ENCODE results near the gene TMEM156. TPM values are rescaled to one million over a fixed set of nuclear protein-coding genes. Genes with fewer than 3 reads are reported as not detected.
"Not testable (repeated sequence)": the region's sequence is repeated elsewhere in the genome, so short reads cannot be mapped to it uniquely, and the experiment has no call there.

TMEM156 gene
- total RNA-seq, 2 experiments from 2014 or later = 18.4 TPM

DNA sequence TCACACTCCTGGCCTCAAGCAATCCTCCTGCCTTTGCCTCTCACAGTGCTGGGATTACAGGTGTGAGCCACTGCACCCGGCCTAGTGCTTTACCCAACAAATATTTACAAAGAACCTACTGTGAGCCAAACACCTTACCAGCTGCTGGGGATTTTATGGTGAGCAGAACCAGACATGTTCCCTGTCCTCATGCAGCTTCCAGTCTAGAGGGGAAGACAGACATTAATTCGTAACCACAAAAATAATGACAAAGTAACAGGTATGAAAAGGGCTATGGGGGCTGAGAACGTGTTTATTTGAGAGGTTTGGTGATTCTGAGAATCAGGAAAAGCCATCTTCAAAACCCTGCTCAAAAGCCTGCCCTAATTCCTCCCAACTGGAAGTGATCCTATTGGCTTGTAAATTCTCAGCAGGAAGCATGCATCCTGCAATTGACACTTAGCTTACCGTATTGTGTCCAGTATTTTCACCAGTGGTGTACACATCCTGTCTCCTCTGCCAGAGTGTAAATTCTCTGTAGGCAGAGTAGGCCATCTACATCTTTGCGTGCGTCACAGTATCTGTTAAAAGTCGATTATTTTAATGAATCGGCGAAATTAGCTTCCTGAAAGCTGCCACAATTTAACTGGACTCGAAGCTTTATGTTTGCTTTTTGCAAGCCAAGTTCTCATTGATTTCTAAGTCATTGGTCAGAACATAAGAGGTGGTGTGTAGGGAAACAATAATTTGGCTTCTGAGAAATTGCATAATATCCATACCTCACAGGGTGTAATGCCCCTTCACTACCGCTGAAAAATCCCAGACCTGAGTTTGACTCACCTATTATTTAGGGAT, 67.0 kb downstream of the TMEM156 start:
- TF ChIP-seq, protein P1, sequence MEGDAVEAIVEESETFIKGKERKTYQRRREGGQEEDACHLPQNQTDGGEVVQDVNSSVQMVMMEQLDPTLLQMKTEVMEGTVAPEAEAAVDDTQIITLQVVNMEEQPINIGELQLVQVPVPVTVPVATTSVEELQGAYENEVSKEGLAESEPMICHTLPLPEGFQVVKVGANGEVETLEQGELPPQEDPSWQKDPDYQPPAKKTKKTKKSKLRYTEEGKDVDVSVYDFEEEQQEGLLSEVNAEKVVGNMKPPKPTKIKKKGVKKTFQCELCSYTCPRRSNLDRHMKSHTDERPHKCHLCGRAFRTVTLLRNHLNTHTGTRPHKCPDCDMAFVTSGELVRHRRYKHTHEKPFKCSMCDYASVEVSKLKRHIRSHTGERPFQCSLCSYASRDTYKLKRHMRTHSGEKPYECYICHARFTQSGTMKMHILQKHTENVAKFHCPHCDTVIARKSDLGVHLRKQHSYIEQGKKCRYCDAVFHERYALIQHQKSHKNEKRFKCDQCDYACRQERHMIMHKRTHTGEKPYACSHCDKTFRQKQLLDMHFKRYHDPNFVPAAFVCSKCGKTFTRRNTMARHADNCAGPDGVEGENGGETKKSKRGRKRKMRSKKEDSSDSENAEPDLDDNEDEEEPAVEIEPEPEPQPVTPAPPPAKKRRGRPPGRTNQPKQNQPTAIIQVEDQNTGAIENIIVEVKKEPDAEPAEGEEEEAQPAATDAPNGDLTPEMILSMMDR (IDR thresholded peaks at IDR 0.05) = no peak
- H3K9me3 ChIP-seq (ENCODE audit: control insufficient read depth in 1 of 2, insufficient read depth in 1 of 2, low read length in 2 of 2) = no peaks in the 10 kb centered on the region
- ChIA-PET POLR2A (interaction anchor here (0.9 kb wide), 1 partner anchor 20 kb away, joined by 3 read pairs; no protein-coding TSS in a partner anchor), CTCF (no interaction called here)
- no peak overlapping the region for H3K4me3 ChIP-seq (ENCODE audit: low read length)
- no peak overlapping the region for H3K27ac ChIP-seq (ENCODE audit: low read depth in 1 of 2, low read length in 2 of 2)
- DNase-seq (no peak), ATAC-seq (ENCODE audit: poor library complexity) (no peak)
- intact Hi-C loops (cut with DNase I, micrococcal nuclease) = no loop called here
- H3K36me3 ChIP-seq (ENCODE audit: insufficient read depth, low read length) = peaks cover 28% of the 10 kb centered on the region
- Mint-ChIP-seq H3K4me1 (ENCODE audit: low read depth) (peaks cover 7% of the 10 kb centered on the region), H3K27me3 (no peaks in the 10 kb centered on the region), H3K36me3 (ENCODE audit: low read depth) (peaks cover 46% of the 10 kb centered on the region), H3K27ac (peak overlapping the region; percentile 22), H3K4me3 (no peak overlapping the region), H3K9me3 (peaks cover 5% of the 10 kb centered on the region)
- H3K27me3 ChIP-seq (ENCODE audit: control insufficient read depth in 1 of 2, insufficient read depth in 2 of 2, low read length in 2 of 2) = no peaks in the 10 kb centered on the region
- no peaks in the 10 kb centered on the region for H3K4me1 ChIP-seq (ENCODE audit: insufficient read depth, low read length)

- H3K4me3 ChIP-seq (ENCODE audit: low read length); H3K9me3 ChIP-seq (ENCODE audit: control insufficient read depth in 1 of 2, insufficient read depth in 1 of 2, low read length in 2 of 2); H3K27ac ChIP-seq (ENCODE audit: low read depth in 1 of 2, low read length in 2 of 2); H3K27me3 ChIP-seq (ENCODE audit: control insufficient read depth in 1 of 2, insufficient read depth in 2 of 2, low read length in 2 of 2); H3K4me1 ChIP-seq (ENCODE audit: insufficient read depth, low read length); H3K4me3 Mint-ChIP-seq; H3K36me3 Mint-ChIP-seq (ENCODE audit: low read depth); H3K27me3 Mint-ChIP-seq; H3K9me3 Mint-ChIP-seq; H3K36me3 ChIP-seq (ENCODE audit: insufficient read depth, low read length); H3K27ac Mint-ChIP-seq; DNase-seq; ATAC-seq (ENCODE audit: poor library complexity); intact Hi-C loops (cut with DNase I, micrococcal nuclease); CTCF ChIA-PET: not testable (repeated sequence)
- POLR2A ChIA-PET = interaction anchor here (1.7 kb wide), 1 partner anchor 10 kb away, joined by 8 read pairs; no protein-coding TSS in a partner anchor
- peaks cover 17% of the 10 kb centered on the region for H3K4me1 Mint-ChIP-seq (ENCODE audit: low read depth)
These were observed 73.0 kb downstream of the TMEM156 start for GRCh38 chr4:38959248-38959647.

DNA sequence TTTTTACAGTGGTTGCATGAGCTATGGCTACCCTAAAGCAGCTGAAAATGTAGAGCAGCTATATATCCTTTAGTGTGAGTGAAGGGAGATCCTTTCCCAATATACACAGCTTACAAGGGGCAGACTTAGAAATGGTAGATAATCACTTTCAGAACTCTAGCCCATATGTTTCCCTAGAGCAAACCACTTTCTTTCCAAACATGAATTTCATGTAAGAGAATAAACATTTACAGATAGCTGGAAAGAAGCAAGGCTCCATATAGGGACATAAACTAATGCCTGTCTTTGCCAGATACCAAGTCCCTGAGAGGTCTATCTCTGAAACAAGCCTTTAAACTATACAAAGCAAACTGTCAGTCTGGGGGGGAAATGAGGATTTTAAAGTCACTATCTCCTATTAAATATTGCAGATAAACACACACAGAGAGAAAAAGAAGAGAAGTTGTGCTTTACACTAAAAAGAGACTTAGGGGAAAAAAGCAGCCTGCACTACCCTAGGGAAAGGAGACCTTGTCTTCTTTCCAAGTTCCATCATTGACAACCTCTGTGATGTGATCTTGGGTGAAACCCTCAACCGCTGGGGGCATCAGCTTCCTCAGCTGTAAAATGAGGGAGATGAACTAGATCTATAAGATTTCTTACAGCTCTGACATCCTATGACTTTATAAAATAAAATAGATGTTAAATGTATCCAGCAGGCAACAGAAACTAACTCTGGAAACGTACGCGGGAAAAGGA, 73.6 kb downstream of the TMEM156 start:
- no peaks in the 10 kb centered on the region for H3K36me3 ChIP-seq (ENCODE audit: insufficient read depth, low read length)
- no peaks in the 10 kb centered on the region for H3K4me1 ChIP-seq (ENCODE audit: insufficient read depth, low read length)
- POLR2A ChIA-PET = interaction anchor here (0.8 to 1.7 kb wide), 2 partner anchors 9 to 85 kb away, joined by 3 to 8 read pairs; no protein-coding TSS in a partner anchor
- TF ChIP-seq, protein P1 (IDR thresholded peaks at IDR 0.05) = no peak
- ATAC-seq (ENCODE audit: poor library complexity) (peak; percentile 37), DNase-seq (peak in 1 of 14 experiments; percentile 22)
- no peak overlapping the region for H3K4me3 ChIP-seq (ENCODE audit: low read length)
- Mint-ChIP-seq H3K9me3 (peaks cover 5% of the 10 kb centered on the region), H3K36me3 (ENCODE audit: low read depth) (no peaks in the 10 kb centered on the region), H3K4me3 (no peak overlapping the region), H3K27me3 (no peaks in the 10 kb centered on the region), H3K4me1 (ENCODE audit: low read depth) (peaks cover 17% of the 10 kb centered on the region), H3K27ac (no peak overlapping the region)
- H3K27me3 ChIP-seq (ENCODE audit: control insufficient read depth in 1 of 2, insufficient read depth in 2 of 2, low read length in 2 of 2) = no peaks in the 10 kb centered on the region
- no peak overlapping the region for H3K27ac ChIP-seq (ENCODE audit: low read depth in 1 of 2, low read length in 2 of 2)
- CTCF ChIA-PET = no interaction called here
- no peaks in the 10 kb centered on the region for H3K9me3 ChIP-seq (ENCODE audit: control insufficient read depth in 1 of 2, insufficient read depth in 1 of 2, low read length in 2 of 2)
- intact Hi-C loops (cut with DNase I, micrococcal nuclease) = no loop called here
